ENCODE results near the gene GATA5. TPM values are rescaled to one million over a fixed set of nuclear protein-coding genes. Genes with fewer than 3 reads are reported as not detected.

GATA5 gene
- total RNA-seq, 1 donor from 2014 or later = not detected

- no peaks in the 10 kb centered on the region for H3K9me3 Mint-ChIP-seq (ENCODE audit: unreplicated experiment)
- Histone ChIP-seq H3K27ac (ENCODE audit: low read depth, low read length) (no peak overlapping the region), H3K4me1 (ENCODE audit: insufficient read depth, low read length) (no peaks in the 10 kb centered on the region), H3K27me3 (ENCODE audit: insufficient read depth, low read length) (peaks cover 4% of the 10 kb centered on the region), H3K4me2 (ENCODE audit: low read length) (no peak overlapping the region), H2AFZ (ENCODE audit: low read depth, low read length) (no peak overlapping the region), H3K4me3 (ENCODE audit: insufficient read depth, low read depth, low read length) (no peak overlapping the region), H3K9me3 (ENCODE audit: insufficient read depth, low read depth, low read length) (peaks cover 3% of the 10 kb centered on the region), H3K36me3 (ENCODE audit: insufficient read depth, low read length) (no peaks in the 10 kb centered on the region), H3K79me2 (ENCODE audit: insufficient read depth, low read length) (no peaks in the 10 kb centered on the region), H4K20me1 (ENCODE audit: insufficient read depth, low read length) (no peaks in the 10 kb centered on the region), H3K9ac (ENCODE audit: low read length) (no peak overlapping the region)
- TF ChIP-seq CTCF (IDR thresholded peaks at IDR 0.05; ENCODE audit: insufficient read depth, low read depth, low read length) = no peak
- no peak for TF ChIP-seq EZH2 (IDR thresholded peaks at IDR 0.05; ENCODE audit: insufficient read depth, low read length)
- no peak overlapping the region for H3K4me3 Mint-ChIP-seq (ENCODE audit: unreplicated experiment)
- no peaks in the 10 kb centered on the region for H3K36me3 Mint-ChIP-seq (ENCODE audit: low read depth, unreplicated experiment)
- peaks cover 2% of the 10 kb centered on the region for H3K4me1 Mint-ChIP-seq (ENCODE audit: low read depth, unreplicated experiment)
- FAIRE-seq (no peak), DNase-seq (ENCODE audit: low read depth) (no peak)
- H3K27me3 Mint-ChIP-seq (ENCODE audit: low read depth, unreplicated experiment) = peaks cover 20% of the 10 kb centered on the region
- H3K27ac Mint-ChIP-seq (ENCODE audit: unreplicated experiment) = no peak overlapping the region
Measured at GRCh38 chr20:62425281-62426058, 50.3 kb downstream of the GATA5 start.

DNA sequence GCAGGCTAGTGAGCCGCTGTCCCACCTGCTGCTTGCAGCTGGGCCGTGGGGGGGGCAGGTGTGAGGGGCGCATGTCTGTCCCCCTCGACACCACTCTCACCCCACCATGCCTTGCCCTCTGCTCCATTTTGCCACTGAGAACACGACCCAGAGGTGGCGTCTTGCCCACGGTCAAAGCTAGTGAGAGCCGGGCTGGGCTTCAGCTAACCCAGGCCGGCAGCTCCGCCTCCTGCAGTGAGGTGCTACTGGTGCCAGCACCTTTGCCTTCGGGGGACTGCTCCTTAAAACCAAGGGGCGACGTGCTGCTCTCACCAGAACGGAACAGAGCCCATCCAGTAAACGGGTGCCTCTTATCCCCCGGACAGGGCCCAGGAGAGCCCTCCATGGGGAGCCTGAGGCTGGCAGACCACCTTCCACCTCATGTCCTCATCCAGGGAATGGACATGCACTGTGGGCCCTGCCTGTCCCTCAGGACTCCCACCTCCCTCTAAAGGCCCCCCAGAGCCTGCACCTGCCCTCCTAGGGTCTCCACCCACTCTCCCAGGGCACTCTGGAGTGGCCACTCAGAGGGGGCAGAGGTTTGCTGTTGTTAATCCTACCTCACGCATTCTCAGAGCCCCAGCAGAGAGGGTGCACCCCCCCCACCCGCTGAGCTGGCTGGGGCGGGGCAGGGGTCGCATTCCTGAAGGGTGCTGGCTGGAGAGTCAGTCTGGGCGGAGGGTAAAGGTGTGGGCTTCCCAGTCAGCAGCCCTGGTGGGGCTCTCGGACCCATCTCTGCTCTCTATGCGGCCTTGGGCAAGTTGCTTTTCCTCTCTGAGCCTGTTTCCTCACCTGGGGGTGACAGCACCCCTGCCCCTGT is 51.3 kb downstream of the GATA5 start:
- Histone ChIP-seq H3K4me3 (ENCODE audit: insufficient read depth, low read depth, low read length) (no peak overlapping the region), H3K79me2 (ENCODE audit: insufficient read depth, low read length) (no peaks in the 10 kb centered on the region), H3K36me3 (ENCODE audit: insufficient read depth, low read length) (no peaks in the 10 kb centered on the region), H2AFZ (ENCODE audit: low read depth, low read length) (no peak overlapping the region), H3K9me3 (ENCODE audit: insufficient read depth, low read depth, low read length) (peaks cover 3% of the 10 kb centered on the region), H3K27me3 (ENCODE audit: insufficient read depth, low read length) (peaks cover 1% of the 10 kb centered on the region), H3K9ac (ENCODE audit: low read length) (no peak overlapping the region), H3K27ac (ENCODE audit: low read depth, low read length) (no peak overlapping the region), H3K4me1 (ENCODE audit: insufficient read depth, low read length) (no peaks in the 10 kb centered on the region), H3K4me2 (ENCODE audit: low read length) (no peak overlapping the region), H4K20me1 (ENCODE audit: insufficient read depth, low read length) (no peaks in the 10 kb centered on the region)
- TF ChIP-seq CTCF (IDR thresholded peaks at IDR 0.05; ENCODE audit: insufficient read depth, low read depth, low read length) (no peak), EZH2 (IDR thresholded peaks at IDR 0.05; ENCODE audit: insufficient read depth, low read length) (no peak)
- FAIRE-seq = no peak
- peaks cover 17% of the 10 kb centered on the region for H3K27me3 Mint-ChIP-seq (ENCODE audit: low read depth, unreplicated experiment)
- H3K36me3 Mint-ChIP-seq (ENCODE audit: low read depth, unreplicated experiment) = no peaks in the 10 kb centered on the region
- no peak overlapping the region for H3K4me3 Mint-ChIP-seq (ENCODE audit: unreplicated experiment)
- peaks cover 2% of the 10 kb centered on the region for H3K4me1 Mint-ChIP-seq (ENCODE audit: low read depth, unreplicated experiment)
- no peaks in the 10 kb centered on the region for H3K9me3 Mint-ChIP-seq (ENCODE audit: unreplicated experiment)
- no peak overlapping the region for H3K27ac Mint-ChIP-seq (ENCODE audit: unreplicated experiment)
- DNase-seq (ENCODE audit: low read depth) = no peak
